SK-MEL-5 (cell line): ENCODE data around the gene CBARP. TPM values are rescaled to one million over a fixed set of nuclear protein-coding genes. Genes with fewer than 3 reads are reported as not detected.
A peak's percentile ranks its signal among the peaks of the same experiment; 100 is the strongest.

Source experiments
- DNase-seq: peaks from one replicate; pipeline ENCODE4 v3.0.0-alpha.2; 2016; ENCODE audit warnings: low read depth, low spot score
- in situ Hi-C: cut with HindIII; loops from 2 replicates; pipeline ENCODE4 v1.10.0; 2016; ENCODE audit warnings: low sequenced_read_pairs, high pct_unique_total_duplicates, low pct_unique_long_range_greater_than_20kb
- total RNA-seq: library from RNA; depleted of rRNA; stranded (reverse); fragments of >200 nt; shearing (Covaris generic); gene quantifications from 2 replicates; pipeline ENCODE4 v1.2.3, GENCODE V29; 2014

CBARP gene
- total RNA-seq, 1 experiment from 2014 or later: 3.7 TPM

DNA sequence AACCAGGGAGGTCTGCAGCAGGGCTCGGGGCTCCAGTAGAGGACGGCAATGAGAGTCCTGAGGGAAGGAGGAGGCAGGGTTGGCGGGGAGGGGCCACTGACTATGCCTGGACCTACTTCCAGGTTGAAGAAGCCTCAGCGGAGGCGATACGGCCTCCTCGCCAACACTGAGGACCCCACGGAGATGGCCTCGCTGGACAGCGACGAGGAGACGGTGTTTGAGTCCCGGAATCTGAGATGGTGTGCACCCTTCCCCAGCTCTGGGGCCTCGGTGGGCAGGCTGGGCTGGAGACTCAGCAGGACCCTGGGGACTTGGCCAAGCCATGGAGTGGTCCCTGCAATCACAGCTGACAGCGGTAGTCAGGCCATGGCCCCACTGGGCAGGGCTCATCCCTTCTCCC, 39.3 kb upstream of the CBARP start:
- DNase-seq: no peak
- in situ Hi-C loops: no loop called here

DNA sequence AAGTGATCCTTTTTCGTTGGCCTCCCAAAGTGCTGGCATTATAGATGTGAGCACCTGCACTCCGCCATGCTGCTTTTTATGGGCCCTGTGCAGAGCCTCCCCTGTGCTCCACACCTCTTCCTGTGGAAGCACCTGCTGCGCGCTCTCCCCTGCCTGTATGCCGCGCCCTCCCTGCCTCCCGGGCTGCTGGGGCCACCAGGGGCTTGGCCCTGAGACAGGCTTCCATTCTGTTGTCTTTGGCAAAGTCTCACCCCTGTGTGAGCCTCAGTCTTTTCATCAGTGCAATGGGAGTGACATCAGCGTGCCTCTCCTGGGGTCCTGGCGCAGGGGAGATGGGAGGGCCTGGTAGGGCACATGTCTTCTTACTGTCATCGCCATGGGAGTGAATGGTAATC, 38.8 kb upstream of the CBARP start:
- in situ Hi-C loops: no loop called here

DNA sequence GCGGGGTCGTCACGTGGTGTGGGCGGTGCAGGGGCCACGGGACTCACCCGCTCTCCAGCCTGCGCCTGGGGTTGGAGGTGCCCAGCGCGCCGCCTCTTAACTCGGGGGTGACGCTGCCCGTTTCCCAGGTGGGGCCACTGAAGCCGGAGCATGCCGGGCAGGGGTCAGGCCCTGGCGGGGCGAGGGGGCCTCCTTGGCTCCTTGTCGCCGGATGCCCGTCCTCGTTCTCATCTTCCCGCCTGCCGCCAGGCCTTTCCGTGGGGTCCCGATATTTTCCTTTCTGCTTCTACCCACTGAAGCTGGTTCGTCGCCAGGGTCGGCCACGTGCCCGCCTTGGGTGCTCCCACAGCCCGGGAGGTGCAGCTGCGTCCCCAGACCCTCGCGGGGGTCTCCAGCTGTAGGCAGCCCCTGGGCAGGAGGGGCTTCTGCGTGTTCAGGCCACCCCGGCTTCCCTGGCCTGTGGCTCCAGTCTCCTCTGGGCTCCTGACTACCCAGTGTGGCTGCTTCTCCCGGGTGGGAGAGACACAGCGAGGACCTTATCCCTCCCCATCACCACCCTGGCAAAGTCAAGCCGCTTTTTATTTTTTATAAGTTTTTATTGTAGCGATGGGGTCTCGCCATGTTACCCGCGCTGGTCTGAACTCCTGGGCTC, 38.3 kb upstream of the CBARP start:
- no peak for DNase-seq
- in situ Hi-C loops: no loop called here

More for the DNA sequence above, 38.8 kb upstream of the CBARP start:
- DNase-seq: no peak

DNA sequence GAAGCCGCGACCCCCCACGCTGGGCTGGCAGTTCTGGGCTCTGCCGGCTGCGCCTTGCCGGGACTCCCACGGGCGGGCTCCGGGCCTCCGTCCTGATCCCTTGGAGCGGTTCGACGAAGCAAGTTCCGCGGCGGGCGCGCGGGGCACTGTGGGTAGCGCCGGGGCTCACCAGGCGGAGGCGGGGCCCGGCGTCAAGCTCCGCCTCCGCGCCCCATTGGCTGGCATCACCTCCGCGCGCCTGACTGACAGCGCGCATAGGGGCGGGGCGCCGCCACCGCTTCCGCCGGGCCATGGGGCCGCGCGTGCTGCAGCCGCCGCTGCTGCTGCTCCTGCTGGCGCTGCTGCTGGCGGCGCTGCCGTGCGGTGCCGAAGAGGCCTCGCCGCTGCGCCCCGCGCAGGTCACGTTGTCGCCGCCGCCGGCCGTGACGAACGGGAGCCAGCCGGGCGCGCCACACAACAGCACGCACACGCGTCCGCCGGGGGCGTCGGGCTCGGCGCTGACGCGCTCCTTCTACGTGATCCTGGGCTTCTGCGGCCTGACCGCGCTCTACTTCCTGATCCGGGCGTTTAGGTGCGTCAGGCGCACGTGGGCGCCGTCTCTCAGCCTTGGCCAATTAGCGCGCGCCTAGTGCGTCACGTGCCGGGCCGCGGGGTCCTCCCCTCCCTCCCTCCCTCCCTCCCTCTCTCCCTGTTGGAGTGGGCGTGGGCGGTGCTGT, 37.6 kb upstream of the CBARP start, which contains the start of gene FAM174C:
TSS of gene FAM174C (plus strand) at position 271 of the 716 bp plus-strand sequence. CDS start at position 291, 20 bp downstream.
- in situ Hi-C loops: no loop called here

DNA sequence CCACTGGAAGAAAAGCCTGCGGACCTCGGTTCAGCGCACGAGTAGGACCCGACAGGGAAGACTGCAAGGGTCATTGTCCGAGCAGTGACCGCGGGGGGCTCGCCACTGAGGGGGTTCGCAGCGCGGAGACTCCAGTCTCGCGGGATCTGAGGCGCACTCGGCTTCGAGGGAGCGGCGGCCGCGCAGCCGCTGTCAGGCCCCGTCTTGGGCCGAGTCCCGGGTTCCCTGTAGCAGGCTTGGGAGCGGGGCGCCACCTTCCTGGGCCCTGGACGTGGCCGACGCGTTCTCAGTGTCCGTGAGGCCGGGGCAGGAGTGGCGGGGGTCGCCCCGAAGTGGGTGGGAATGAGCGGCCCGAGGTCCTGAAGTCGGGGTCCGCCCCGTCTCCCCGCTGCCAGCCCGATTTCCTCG, 37.1 kb upstream of the CBARP start:
- in situ Hi-C loops: no loop called here
- DNase-seq: no peak

More for the DNA sequence above, 37.6 kb upstream of the CBARP start, which contains the start of gene FAM174C:
- DNase-seq: peak; percentile 95

DNA sequence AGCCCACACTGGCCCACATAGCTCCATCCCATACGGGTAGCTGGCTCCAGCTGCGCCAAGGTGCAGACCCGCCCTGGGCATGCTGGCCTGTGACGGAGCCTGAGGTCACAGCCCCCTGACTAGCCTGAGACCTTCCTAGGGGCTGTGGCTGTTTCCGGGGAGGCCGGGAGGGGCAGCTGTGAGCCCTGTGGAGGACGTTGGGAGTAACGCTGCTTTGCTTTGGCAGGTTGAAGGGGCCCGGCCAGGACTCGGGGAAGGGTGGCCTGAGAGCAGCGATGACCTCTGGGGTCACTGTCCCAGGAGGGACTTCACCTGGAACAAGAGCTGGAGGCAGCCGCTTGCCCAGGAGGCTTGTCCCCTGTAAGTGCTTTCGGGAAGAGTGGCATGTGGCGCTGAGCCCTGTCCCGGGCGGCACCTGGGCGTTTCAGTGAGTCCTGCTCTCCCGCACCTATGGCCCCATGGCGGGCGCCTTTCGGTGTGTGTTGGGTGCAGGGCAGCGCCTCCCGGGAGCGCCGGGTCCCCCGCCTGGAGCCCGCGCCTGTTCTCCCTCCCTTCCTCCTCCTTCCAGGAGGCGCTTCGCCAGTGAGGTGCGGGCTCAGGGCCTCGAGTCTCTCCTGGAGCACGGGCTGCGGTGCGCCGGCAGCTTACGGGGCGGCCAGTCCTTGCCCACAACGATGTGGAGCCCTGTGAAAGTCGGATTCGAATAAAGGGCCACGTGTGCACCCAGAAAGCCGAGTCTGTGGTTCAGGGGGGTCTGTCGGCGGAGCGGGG, 36.5 kb upstream of the CBARP start:
- DNase-seq: no peak
- in situ Hi-C loops: no loop called here

DNA sequence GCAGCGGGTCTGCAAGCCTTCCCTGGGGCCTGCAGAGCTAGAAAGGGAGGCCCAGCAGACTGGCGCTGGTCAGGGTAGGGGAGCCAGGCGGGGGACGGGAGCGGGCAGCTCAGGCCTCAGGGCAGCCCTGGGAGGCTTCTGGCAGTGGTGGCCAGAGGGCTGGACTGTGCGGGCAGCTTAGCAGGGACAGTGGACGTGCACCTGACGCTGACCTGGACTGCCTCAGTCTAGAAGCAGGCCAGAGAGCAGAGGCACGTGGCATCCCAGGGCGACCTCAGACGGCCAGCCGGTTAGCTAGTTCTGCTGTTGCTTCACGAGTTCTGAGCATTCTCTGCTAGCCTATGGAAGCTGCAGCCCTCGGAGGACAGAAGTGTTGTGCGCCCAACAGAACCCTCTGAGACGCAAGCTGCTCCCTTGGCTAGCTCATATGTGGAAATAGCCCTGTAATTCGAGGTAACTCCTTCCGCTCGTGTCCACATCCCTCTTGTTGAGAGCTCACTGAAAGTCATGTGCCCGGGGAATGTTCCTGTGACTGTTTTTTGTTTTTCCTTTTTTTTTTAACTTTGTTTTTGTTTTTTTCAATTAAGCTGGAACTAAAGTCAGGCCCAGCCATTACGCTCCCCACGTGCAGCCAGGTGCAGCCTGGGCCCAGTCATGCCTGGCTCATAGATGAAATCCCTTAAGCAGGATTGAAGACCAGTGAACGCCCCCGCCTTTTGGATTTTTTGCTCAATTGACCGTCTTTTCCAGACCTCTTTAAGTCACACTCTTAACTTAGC, 35.6 kb upstream of the CBARP start:
- in situ Hi-C loops: no loop called here
- DNase-seq: no peak

DNA sequence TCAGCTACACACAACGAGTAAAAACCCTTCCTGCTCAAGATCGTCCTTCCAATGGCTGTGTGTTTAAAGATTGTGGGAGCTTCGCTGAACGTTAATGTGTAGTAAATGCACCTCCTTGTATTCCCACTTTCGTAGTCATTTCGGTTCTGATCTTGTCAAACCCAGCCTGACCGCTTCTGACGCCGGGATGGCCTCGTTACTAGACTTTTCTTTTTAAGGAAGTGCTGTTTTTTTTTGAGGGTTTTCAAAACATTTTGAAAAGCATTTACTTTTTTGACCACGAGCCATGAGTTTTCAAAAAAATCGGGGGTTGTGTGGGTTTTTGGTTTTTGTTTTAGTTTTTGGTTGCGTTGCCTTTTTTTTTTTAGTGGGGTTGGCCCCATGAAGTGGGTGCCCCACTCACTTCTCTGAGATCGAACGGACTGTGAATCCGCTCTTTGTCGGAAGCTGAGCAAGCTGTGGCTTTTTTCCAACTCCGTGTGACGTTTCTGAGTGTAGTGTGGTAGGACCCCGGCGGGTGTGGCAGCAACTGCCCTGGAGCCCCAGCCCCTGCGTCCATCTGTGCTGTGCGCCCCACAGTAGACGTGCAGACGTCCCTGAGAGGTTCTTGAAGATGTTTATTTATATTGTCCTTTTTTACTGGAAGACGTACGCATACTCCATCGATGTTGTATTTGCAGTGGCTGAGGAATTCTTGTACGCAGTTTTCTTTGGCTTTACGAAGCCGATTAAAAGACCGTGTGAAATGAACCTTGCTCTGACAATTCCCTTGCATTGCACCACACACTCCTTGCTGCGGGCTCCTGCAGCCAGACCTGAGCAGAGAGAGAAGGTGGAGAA, 34.8 kb upstream of the CBARP start:
- DNase-seq: no peak
- in situ Hi-C loops: no loop called here

DNA sequence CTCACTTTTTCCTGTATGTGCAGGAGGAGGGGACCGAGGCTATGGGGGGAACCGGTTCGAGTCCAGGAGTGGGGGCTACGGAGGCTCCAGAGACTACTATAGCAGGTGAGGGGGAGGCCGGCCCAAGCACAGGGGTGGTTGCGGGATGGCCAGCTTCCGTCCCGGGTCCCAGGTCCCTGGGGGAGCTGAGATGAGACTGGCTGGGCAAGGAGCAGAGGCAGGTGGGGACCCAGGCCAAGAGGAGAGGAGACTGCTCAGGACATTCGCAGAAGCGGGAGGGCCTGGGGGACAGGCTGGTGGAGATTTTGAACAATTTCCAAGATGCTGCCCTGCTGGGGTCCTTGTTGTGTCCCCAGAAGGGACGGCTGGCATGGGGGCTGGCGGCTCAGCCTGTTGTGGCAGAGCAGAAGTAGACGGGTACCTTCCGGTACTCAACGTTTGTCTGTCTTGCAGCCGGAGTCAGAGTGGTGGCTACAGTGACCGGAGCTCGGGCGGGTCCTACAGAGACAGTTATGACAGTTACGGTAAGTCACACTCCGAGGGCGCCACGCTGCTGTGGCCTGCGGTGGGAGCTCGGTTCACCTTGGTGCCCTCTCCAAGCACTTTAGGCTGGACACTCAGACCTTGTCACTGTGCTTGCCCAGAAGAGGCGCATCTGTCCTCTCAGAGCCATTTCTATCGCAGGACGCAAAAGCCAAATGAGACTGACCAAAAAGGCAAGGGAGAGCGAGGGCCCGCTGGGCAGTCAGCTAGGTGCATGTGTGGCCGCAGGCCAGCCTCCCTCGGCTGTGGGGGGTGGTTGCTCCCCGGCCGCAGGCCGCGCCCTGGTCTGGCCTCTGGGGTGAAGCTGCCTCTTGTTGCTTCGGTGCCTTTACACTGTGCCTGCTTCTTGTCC, 34.0 kb upstream of the CBARP start:
- in situ Hi-C loops: no loop called here
- DNase-seq: no peak

DNA sequence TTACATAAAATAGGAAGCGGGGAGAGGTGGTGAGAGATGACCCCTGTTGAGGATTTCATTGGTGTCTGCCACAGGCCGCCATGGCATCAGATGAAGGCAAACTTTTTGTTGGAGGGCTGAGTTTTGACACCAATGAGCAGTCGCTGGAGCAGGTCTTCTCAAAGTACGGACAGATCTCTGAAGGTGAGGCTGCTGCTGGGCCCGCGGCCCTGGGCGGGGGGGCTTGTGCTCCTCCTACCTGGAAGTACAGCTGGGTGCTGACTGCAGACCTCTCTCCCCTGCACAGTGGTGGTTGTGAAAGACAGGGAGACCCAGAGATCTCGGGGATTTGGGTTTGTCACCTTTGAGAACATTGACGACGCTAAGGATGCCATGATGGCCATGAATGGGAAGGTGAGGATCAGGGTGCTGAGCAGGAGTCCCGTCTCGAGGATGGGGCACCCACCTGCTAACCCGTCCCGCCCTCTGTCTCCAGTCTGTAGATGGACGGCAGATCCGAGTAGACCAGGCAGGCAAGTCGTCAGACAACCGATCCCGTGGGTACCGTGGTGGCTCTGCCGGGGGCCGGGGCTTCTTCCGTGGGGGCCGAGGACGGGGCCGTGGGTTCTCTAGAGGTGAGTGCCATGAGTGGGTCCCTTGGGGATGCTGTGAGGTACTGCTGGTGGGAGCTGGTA, 33.2 kb upstream of the CBARP start:
- no peak for DNase-seq
- in situ Hi-C loops: no loop called here

DNA sequence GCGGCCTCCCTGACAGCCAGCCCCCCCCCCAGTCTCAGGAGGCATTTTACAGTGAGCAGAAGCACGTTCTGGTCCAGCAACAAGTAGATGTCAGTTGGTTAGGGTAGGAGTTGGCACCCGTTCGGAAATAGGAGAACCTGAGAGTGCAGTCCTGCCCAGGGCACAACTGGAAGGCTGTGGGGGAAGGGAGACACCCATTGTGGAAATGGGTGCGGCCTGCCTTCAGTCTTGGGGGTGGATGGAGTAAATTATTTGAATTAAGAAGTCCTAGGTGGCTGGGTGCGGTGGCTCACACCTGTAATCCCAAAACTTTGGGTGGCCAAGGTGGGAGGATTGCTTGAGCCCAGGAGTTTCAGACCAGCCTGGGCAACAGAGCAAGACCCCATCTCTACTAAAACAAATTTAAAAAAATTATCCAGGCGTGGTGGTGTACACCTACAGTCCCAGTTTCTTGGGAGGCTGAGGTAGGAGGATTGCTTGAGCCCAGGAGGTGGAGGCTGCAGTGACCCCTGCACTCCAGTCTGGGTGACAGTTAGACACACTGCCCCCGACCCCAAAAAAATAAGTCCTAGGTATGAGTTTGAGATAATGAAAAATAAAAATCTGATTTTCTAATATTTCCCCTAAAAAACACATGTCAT, 32.5 kb upstream of the CBARP start:
- in situ Hi-C loops: no loop called here
- no peak for DNase-seq

DNA sequence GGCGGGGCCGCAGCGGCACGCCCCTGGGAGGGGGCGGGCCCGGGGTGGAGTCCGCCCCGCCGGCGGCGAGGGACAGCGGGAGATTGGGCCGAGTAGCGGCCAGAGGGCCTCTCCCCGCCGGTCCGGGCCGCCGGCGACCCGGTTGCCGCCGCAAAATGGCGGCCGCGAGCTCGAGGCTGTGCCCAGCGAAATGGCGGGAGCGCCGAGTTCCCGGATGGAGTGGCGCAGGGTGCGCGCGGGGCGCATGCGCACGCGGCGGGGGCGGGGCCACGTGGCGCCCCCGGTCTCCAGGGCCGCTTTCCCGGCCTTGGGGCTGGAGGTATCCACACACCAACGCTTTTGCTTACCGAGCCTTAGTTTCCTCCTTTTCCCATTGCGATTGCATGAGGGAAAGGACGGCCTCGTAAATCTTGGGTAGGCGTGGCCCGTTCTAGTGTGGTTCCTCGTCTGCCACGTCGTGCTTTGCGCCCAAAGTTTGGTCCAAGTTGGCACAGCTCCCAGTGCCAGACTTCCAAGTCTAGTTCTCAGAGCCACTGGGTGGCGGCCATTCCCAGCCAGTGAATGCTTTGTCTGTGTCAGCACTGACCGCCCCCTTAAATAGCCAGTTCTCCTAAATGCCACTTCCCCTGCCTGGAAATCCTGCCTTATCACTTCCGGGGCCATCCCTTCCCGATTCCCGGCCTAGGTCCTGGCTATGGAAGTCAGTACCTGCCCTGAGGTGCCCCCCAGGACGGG, 31.8 kb upstream of the CBARP start:
- in situ Hi-C loops: no loop called here
- DNase-seq: peak; percentile 77

DNA sequence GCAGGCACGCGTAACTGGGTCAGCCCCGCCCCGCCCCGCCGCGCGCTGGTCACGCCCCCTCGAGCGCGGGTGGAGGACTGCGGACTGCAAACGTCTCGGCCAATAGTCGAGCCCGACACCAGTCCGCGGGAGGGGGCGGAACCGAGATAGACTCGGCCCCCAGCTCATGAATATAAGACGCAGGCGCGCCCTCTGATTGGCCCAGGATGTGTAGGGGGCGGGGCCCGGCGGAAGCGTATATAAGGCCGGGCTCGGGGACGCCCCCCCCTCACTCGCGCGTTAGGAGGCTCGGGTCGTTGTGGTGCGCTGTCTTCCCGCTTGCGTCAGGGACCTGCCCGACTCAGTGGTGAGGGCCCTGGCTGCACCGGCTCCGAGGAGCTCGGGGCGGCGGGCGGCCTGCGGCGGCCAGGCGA, 31.3 kb upstream of the CBARP start, which contains the start of gene CIRBP:
TSS of gene CIRBP (plus strand) at position 268 of the 413 bp plus-strand sequence. CDS start 1,602 bp downstream, outside the sequence.
- in situ Hi-C loops: no loop called here
- DNase-seq: peak; percentile 96

DNA sequence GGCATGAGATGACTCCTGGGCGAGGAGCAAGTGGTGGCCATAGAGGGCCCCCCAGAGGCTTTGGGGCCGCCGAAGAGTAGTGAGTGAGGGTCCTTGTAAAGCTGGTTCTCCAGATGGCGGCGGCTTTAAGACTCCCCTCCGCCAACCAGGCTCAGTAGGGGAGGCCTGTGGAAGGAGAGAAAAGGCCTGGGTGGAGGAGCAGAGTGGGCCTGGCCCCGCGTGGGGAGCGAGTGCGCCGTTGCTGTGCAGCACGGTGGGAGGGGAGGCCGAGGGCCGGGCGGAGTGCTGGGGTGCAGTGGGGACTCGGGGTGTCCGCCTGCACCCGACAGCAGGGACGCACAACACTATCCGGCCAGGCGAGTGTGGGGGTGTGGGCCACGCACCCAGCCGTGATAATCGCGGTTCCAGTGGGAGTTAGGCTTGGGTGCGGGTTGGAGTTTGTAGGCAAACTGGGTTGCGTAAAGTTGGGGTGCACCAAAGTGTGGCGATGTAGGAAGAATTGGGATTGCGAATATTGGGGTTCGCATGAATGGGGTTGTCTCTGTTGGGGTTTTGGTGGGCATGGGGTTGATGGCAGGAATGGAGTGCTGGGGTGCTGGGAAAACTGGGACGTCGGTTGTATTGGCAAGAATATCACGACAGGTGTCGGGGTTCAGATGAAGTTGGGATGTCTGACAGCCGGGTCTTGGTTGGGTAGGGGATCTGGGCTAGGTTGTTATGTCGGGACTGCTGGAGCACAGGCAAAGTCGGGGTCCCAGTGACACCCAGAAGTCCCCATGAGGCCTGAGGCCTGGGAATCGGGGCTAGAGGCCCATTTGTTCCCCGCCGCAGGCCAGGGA, 30.6 kb upstream of the CBARP start:
- no peak for DNase-seq

More for the DNA sequence above, 30.6 kb upstream of the CBARP start:
- in situ Hi-C loops: no loop called here
